A549 (cell line): Measurements from ENCODE around the gene CKMT2. TPM values are rescaled to one million over a fixed set of nuclear protein-coding genes. Genes with fewer than 3 reads are reported as not detected.

Source experiments
- ATAC-seq, 2 experiments: fragments of 200-7000 bp in 1 of 2; fragments of >200 bp in 1 of 2; cut with Nextera tagmentation in 1 of 2; cut with Tn5 transposase in 1 of 2; 3 replicates each; pipeline versions ENCODE4 v1.8.0 to v1.9.1; 2018 to 2020; ENCODE audit warnings: mild to moderate bottlenecking in 1 of 2, moderate library complexity in 1 of 2
- CTCF ChIA-PET: fragments of 300-600 bp; sonication (Branson Sonifier 250); formaldehyde crosslinking; extraction: SDS; loops from one replicate; lab custom pipeline; 2021; ENCODE audit warnings: antibody characterized with exemption, inconsistent platforms; lab: Yijun Ruan, JAX
- POLR2A ChIA-PET: fragments of 350-600 bp; formaldehyde crosslinking; extraction: SDS; loops from one replicate; lab custom pipeline; 2021; ENCODE audit warnings: antibody characterized with exemption, inconsistent platforms; lab: Yijun Ruan, JAX
- DNase-seq, 2 experiments: peaks; one replicate each; pipeline versions ENCODE4 v3.0.0 to v3.0.0-alpha.2; 2011 to 2016; ENCODE audit warnings: low read depth in 1 of 2, low spot score in 1 of 2
- FAIRE-seq: peaks from 2 replicates; lab custom pipeline; 2011; peaks lifted over from hg19 to GRCh38; lab: Jason Lieb, UNC
- H3K27ac ChIP-seq, 2 experiments: fragments of >200 bp; sonication (Bioruptor Twin); formaldehyde crosslinking; 3 replicates each; pipeline ENCODE4 v1.5.1; 2016 to 2017
- H3K4me1 ChIP-seq: fragments of >200 bp; sonication (Bioruptor Twin); formaldehyde crosslinking; 3 replicates; pipeline ENCODE4 v1.6.1; 2016
- H3K4me2 ChIP-seq: fragments of >200 bp; sonication (Bioruptor Twin); formaldehyde crosslinking; 3 replicates; pipeline ENCODE4 v1.6.1; 2016
- H3K4me3 ChIP-seq: fragments of >200 bp; sonication (Bioruptor Twin); formaldehyde crosslinking; 3 replicates; pipeline ENCODE4 v1.5.1; 2016
- H3K9me3 ChIP-seq: fragments of >200 bp; sonication (Bioruptor Twin); formaldehyde crosslinking; 3 replicates; pipeline ENCODE4 v1.6.1; 2016
- BCL3 ChIP-seq: fragments of >200 bp; sonication (Bioruptor Twin); formaldehyde crosslinking; IDR thresholded peaks from 3 replicates; pipeline ENCODE4 v1.6.1; 2016
- BHLHE40 ChIP-seq: IDR thresholded peaks from 2 replicates; pipeline ENCODE4 v1.6.1; 2012; ENCODE audit warnings: low read depth, low read length, inconsistent platforms
- FOSL2 ChIP-seq, 2 experiments: fragments of 450-650 bp in 1 of 2; fragments of >200 bp in 1 of 2; sonication (Bioruptor Twin) in 1 of 2; formaldehyde crosslinking; IDR thresholded peaks; 2 replicates each; pipeline versions ENCODE4 v1.5.0 to v1.6.1; 2016 to 2020; ENCODE audit warnings: mild to moderate bottlenecking in 1 of 2, moderate library complexity in 1 of 2
- FOXS1 ChIP-seq: fragments of 250-450 bp; sonication (Bioruptor Pico); IDR thresholded peaks from 2 replicates; pipeline ENCODE4 v1.5.0; 2020; ENCODE audit warnings: mild to moderate bottlenecking, moderate library complexity
- GATA3 ChIP-seq: IDR thresholded peaks from 2 replicates; pipeline ENCODE4 v1.6.1; 2012; ENCODE audit warnings: borderline replicate concordance
- HDAC2 ChIP-seq: fragments of 200-600 bp; sonication (generic); IDR thresholded peaks from 2 replicates; pipeline ENCODE4 v1.6.1; 2016
- HES2 ChIP-seq: fragments of >200 bp; sonication (Bioruptor Twin); formaldehyde crosslinking; IDR thresholded peaks from 2 replicates; pipeline ENCODE4 v1.6.1; 2016
- HEYL ChIP-seq: fragments of 250-450 bp; sonication (Bioruptor Pico); IDR thresholded peaks from 2 replicates; pipeline ENCODE4 v1.8.0; 2021; ENCODE audit warnings: mild to moderate bottlenecking, moderate library complexity
- JUN ChIP-seq, 2 experiments: fragments of >200 bp; sonication (Bioruptor Twin); formaldehyde crosslinking; IDR thresholded peaks; 2 replicates in 1 of 2; 3 replicates in 1 of 2; pipeline ENCODE4 v1.6.1; 2016 to 2017
- KDM1A ChIP-seq: fragments of 200-600 bp; sonication (generic); IDR thresholded peaks from 2 replicates; pipeline ENCODE4 v1.6.1; 2016; ENCODE audit warnings: low read depth, mild to moderate bottlenecking
- KDM5A ChIP-seq: fragments of 200-600 bp; sonication (generic); IDR thresholded peaks from 2 replicates; pipeline ENCODE4 v1.6.1; 2016; ENCODE audit warnings: antibody characterized with exemption, mild to moderate bottlenecking
- MAX ChIP-seq: IDR thresholded peaks from 2 replicates; pipeline ENCODE4 v1.6.1; 2012
- PHF8 ChIP-seq: fragments of 200-600 bp; sonication (generic); IDR thresholded peaks from 2 replicates; pipeline ENCODE4 v1.6.1; 2016; ENCODE audit warnings: low read depth, mild to moderate bottlenecking, antibody characterized with exemption, moderate library complexity, borderline replicate concordance
- POLR2A ChIP-seq: IDR thresholded peaks from 2 replicates; pipeline ENCODE4 v1.6.1; 2012; ENCODE audit warnings: mild to moderate bottlenecking, low read length
- POLR2AphosphoS2 ChIP-seq: conservative IDR thresholded peaks from 2 replicates; pipeline ENCODE4 v1.6.1; 2012; ENCODE audit warnings: low read length, improper control_type of control experiment, inconsistent platforms
- REST ChIP-seq: fragments of 200-600 bp; sonication (generic); IDR thresholded peaks from 2 replicates; pipeline ENCODE4 v1.6.1; 2016; ENCODE audit warnings: antibody characterized with exemption, mild to moderate bottlenecking, moderate library complexity
- SMC3 ChIP-seq: fragments of >200 bp; sonication (Bioruptor Twin); formaldehyde crosslinking; IDR thresholded peaks from 3 replicates; pipeline ENCODE4 v1.6.1; 2018; ENCODE audit warnings: inconsistent platforms
- TFCP2L1 ChIP-seq: fragments of 250-450 bp; sonication (Bioruptor Pico); IDR thresholded peaks from 2 replicates; pipeline ENCODE4 v1.5.0; 2021; ENCODE audit warnings: mild to moderate bottlenecking
- ZC3H11A ChIP-seq: fragments of 450-650 bp; IDR thresholded peaks from 2 replicates; pipeline ENCODE4 v1.6.1; 2014; ENCODE audit warnings: antibody characterized with exemption, mild to moderate bottlenecking
- WGBS: methylation state at CpG from one replicate; pipeline ENCODE4 v1.1.6; 2017; ENCODE audit errors: missing lambda C conversion rate; 5-methylcytosine and 5-hydroxymethylcytosine counted together
- polyA plus RNA-seq, 4 experiments: library from polyadenylated mRNA; depleted of rRNA in 3 of 4; stranded (reverse); fragments of >200 nt; fragmentation: RNase III in 1 of 4; extraction: RNeasy Plus Mini Kit Qiagen cat#74134 plus additional on column Dnase treatment in 1 of 4; gene quantifications; 2 replicates in 3 of 4; 3 replicates in 1 of 4; pipeline ENCODE4 v1.2.3, GENCODE V29; 2011 to 2017

The CKMT2 gene
- polyA plus RNA-seq, 2 of the 4 experiments (the other 2 are of a cell fraction) = not detected

GRCh38 chr5:81301271-81302015 lies 68.3 kb downstream of the CKMT2 start, which contains the start of gene ZCCHC9:
ZCCHC9 (plus strand) TSS chr5:81301587; CDS start chr5:81304758, 3,171 bp downstream.
- 5% methylated on average over 36 of the region's 54 CpGs for WGBS

GRCh38 chr5:81302596-81302995 lies 69.5 kb downstream of the CKMT2 start:
- Histone ChIP-seq H3K4me1 (peaks cover 23% of the 10 kb centered on the region), H3K27ac (peak overlapping the region in 1 of 2 experiments; percentile 99; a peak in 2 of 6 replicates), H3K4me3 (peak overlapping the region; percentile 73), H3K4me2 (peak overlapping the region; percentile 80), H3K9me3 (no peaks in the 10 kb centered on the region)
- ATAC-seq (no peak), FAIRE-seq (no peak), DNase-seq (no peak)
- 87% methylated on average over 5 of the region's 5 CpGs for WGBS
- TF ChIP-seq FOXS1 (CRISPR knock-in tag) (no peak), HEYL (CRISPR knock-in tag) (no peak), BHLHE40 (no peak), SMC3 (no peak)
- CTCF ChIA-PET = interaction anchor here (0.6 to 1.5 kb wide), 2 partner anchors 10 to 20 kb away, joined by 3 to 5 read pairs; no protein-coding TSS in a partner anchor
- POLR2A ChIA-PET = interaction anchor here (0.7 to 1.1 kb wide), 2 partner anchors 11 to 26 kb away, joined by 3 read pairs; no protein-coding TSS in a partner anchor

More at GRCh38 chr5:81301271-81302015, 68.3 kb downstream of the CKMT2 start, which contains the start of gene ZCCHC9:
- ChIA-PET POLR2A (interaction anchor here (1.0 to 1.9 kb wide), 3 partner anchors 9 to 864 kb away, joined by 3 to 10 read pairs (median 3); no protein-coding TSS in a partner anchor), CTCF (interaction anchor here (0.6 to 3.0 kb wide), 9 partner anchors 9 to 924 kb away, joined by 3 to 12 read pairs (median 4); no protein-coding TSS in a partner anchor)
- peak; percentile 97 to 99 for ATAC-seq
- TF ChIP-seq JUN (IDR thresholded peaks at IDR 0.05) = peak; percentile 56 to 92; a peak in 3 of 5 replicates
- TF ChIP-seq MAX = peak; percentile 78
- TF ChIP-seq ZC3H11A = no peak
- TF ChIP-seq PHF8 = peak; percentile 82
- peak; percentile 43; the same call in 1 of the 2 replicates for TF ChIP-seq GATA3
- no peak for TF ChIP-seq FOSL2 (IDR thresholded peaks at IDR 0.05)
- peak; percentile 7; the same call in 1 of the 2 replicates for TF ChIP-seq FOSL2 (CRISPR knock-in tag; IDR thresholded peaks at IDR 0.05)
- TF ChIP-seq BCL3 = peak; percentile 91
- peak; percentile 94 for TF ChIP-seq POLR2A
- no peak for TF ChIP-seq TFCP2L1 (CRISPR knock-in tag)
- no peak for TF ChIP-seq POLR2AphosphoS2
- TF ChIP-seq HDAC2 = no peak
- TF ChIP-seq KDM1A = no peak
- TF ChIP-seq SMC3 = 0 out of 3 replicates have a peak, but pooled peaks have one; percentile 9
- TF ChIP-seq KDM5A = 0 out of 2 replicates have a peak, but pooled peaks have one; percentile 35
- TF ChIP-seq HES2 = no peak
- no peak for TF ChIP-seq REST
- peak within 1 kb of the TSS; percentile 86 to 99 for H3K27ac ChIP-seq
- peak within 1 kb of the TSS; percentile 88 for H3K4me2 ChIP-seq
- DNase-seq = peak; percentile 73 to 95
- H3K4me1 ChIP-seq = peaks cover 23% of the 10 kb centered on the region
- FAIRE-seq = peak; percentile 94
- no peaks in the 10 kb centered on the region for H3K9me3 ChIP-seq
- H3K4me3 ChIP-seq = peak within 1 kb of the TSS; percentile 73
